Activated T-helper 1 cell treated with anti-CD3 and anti-CD28 coated beads, Interleukin-2, amount 50 U/mL, for 16 hours (primary cell): Measurements from ENCODE around the gene MEGF6.
A peak's percentile ranks its signal among the peaks of the same experiment; 100 is the strongest.

Experiments
- DNase-seq, 2 donors: peaks; one replicate each; pipeline ENCODE4 v3.0.0-alpha.2; 2020; ENCODE audit warnings: low read depth in 1 of 2, low spot score in 1 of 2

The MEGF6 gene

GRCh38 chr1:3541465-3541864, 69.8 kb downstream of the MEGF6 start:
- DNase-seq: no peak

DNA sequence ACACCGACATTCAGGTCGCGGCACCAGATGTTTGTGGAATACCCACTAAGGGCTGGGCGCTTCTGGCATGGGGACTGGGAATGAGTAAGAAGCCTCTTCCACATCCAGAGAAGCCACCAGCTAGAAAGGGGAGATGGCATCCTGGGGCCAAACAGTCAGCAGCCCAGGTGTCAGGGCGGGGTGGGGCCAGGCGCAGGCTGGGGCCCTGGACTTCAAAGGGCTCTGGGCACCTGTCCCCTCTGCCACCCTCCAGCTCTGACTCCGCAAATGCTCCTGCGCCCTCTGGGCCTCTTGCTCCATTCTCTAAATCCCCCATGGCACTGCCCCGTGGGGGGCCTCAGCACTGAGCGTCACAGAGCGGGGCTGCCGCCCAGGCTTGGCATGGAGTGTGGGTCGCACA, 70.4 kb downstream of the MEGF6 start:
- DNase-seq: no peak

GRCh38 chr1:3539707-3540425, 71.4 kb downstream of the MEGF6 start:
- no peak for DNase-seq

- no peak for DNase-seq
Observed at GRCh38 chr1:3537359-3537758, 73.9 kb downstream of the MEGF6 start.

DNA sequence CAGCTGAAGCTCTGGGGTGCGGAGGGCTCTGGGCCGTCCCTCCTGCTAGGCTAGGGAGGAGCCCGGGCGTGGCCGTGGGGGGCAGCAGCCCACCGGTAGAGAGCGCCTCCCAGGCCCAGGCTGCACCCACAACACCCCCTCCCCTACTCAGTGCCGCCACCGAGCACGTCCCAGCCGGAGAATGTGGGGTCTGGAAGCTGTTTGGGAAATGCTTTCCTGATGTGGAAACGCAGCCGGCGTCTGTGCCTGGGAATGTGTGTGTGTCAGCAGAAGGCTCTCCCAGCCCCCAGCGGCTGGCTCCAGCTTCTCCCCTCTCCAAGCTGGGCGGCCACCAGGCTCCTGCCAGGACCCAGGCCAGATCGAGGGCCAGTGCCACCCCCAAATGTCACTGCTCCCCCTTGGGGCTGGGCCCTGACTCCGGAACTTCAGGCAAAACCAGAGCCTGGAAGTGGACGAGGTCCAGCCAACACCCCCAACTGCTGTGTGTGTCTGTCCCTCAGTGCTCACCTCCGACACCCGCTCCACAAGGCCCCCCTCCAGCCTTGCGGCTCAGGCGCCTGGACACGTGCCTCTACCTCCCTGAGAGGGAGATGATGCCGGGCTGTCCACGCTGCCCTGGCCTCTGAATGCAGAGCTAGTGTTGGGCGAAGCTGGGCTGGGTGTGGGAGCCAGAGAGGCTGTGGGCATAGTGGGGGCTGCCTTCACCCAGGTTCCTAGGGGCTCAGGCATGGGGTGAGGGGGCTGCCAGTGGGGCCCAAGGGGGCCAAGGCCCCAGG, 74.7 kb downstream of the MEGF6 start:
- no peak for DNase-seq

DNA sequence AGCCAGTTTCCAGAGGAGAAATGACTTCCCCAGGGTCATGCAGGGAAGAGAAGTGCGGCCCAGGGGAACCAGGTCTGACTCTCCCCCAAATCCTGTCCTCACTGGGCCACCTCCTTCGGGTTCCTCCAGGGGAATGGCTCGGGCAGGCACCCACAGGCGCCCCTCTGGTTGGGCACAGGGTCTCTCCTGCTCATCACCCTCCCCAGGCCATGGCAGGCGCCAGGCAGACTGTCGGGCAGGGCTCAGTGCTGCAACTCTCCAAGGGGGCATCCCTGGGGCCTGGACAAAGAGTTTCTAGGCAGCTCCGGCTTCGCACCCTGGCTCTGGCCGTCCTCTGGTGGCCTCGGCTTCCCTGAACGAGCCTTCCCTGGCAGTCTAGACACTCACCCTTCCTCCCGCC, 75.6 kb downstream of the MEGF6 start:
- DNase-seq: no peak

GRCh38 chr1:3534803-3535637, 76.3 kb downstream of the MEGF6 start:
- DNase-seq: no peak

GRCh38 chr1:3533067-3534048, 78.0 kb downstream of the MEGF6 start:
- DNase-seq: no peak

GRCh38 chr1:3531928-3532327, 79.4 kb downstream of the MEGF6 start:
- DNase-seq: no peak

GRCh38 chr1:3530926-3531818, 80.1 kb downstream of the MEGF6 start:
- DNase-seq: peak; percentile 63 to 74

GRCh38 chr1:3530086-3530925, 81.0 kb downstream of the MEGF6 start:
- DNase-seq: no peak

- no peak for DNase-seq
Observed at GRCh38 chr1:3529099-3529729, 82.1 kb downstream of the MEGF6 start.

- no peak for DNase-seq
Observed at GRCh38 chr1:3527774-3528173, 83.5 kb downstream of the MEGF6 start.

DNA sequence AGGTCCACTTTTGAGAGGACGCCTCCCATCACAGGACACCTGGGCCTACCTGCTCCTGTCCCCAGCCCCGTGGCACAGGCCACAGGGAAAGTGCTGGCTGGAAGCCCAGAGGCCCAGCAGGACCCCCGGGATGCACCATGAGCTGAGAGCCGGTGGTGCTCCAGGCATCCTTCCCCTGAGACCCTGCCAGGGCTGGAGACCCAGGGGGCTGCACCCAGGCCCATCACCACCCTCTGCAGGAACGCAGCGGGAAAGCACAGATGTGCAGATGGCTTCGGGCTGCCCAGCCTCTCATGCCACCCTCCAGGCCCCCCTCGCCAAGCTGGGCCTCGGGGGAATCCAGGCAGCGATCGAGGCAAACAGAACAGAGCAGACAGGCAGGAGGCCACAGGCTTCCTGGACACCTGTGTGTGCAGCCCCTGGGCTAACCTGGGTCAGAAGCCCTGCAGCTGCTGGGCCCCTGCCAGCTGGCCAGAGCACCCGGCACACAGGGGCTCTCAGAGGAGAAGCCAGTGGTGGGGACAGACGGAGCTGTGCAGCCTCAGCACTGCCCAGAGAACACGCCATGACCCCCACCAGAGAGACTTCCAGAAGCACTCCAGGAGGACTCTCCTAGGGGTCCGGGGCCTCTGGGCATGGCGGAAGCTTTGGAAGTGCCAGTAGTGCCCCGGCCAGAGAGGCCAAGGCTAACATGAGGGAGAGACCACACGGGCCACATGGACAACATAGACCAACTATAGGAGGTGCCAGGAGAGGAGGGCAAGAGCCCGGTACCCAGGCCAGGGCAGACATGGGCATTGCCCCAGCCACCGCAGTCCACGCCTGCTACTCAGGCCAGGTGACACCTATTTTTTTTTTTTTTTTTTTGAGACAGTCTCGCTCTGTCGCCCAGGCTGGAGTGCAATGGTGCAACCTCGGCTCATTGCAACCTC, 85.5 kb downstream of the MEGF6 start:
- no peak for DNase-seq

DNA sequence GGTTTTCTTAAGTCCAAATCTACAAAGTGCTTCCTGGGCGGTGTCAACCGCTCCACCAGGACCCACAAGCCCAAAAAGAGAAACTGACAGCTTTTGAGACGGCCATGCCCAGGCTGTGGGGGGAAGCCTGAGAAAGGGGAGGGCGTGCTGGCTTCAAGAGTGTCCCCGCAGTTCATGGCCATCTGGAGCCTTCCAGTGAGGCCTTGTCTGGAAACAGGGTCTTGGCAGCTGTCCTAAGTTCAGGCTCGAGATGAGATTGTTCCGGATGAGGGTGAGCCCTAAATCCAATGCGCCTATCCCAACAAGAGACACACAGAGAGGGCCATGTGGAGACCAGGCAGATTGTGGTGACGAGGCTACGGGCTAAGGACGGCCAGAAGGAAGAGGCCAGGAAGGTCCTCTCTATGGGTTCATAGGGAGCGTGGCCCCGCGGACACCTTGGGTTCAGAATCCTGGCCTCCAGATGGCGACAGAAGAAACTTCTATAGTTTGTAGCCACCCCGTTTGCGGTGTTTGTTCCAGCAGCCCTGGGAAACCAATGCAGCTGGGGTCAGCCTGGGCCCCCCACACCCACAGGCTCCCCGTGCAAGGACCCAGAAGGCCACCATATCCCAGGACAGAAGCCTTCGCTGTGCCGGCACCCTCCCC, 86.6 kb downstream of the MEGF6 start:
- no peak for DNase-seq

- no peak for DNase-seq
Observed at GRCh38 chr1:3523980-3524379, 87.3 kb downstream of the MEGF6 start.
